ENCODE data around the gene SNCAIP. TPM values are rescaled to one million over a fixed set of nuclear protein-coding genes. Genes with fewer than 3 reads are reported as not detected.

SNCAIP gene
- total and polyA plus RNA-seq, 9 of the 15 experiments (the other 6 are each of a cell fraction or from before 2014, with no cell fraction given), result 0.04 TPM; not detected in 8

- 1% methylated on average over 6 of the region's 6 CpGs for WGBS (ENCODE audit: insufficient coverage, low coverage, missing lambda C conversion rate)
- H3K4me2 ChIP-seq (ENCODE audit: insufficient read depth, low read length), result no peak overlapping the region
- DNase-seq (ENCODE audit: extremely low read depth in 1 of 4, low spot score in 3 of 4) (no peak), ATAC-seq (no peak), FAIRE-seq (no peak)
- BruUV-seq (replicated peaks), result no TSS peak
- in situ Hi-C loops (cut with MboI) (no loop called here), intact Hi-C loops (cut with micrococcal nuclease) (loop anchor here (5.0 kb wide), 1 partner anchor 200 kb away; no protein-coding TSS in a partner anchor)
- no peaks in the 10 kb centered on the region for H3K9me3 ChIP-seq (replicated peaks; ENCODE audit: control insufficient read depth, insufficient read depth, low read depth, low read length)
- no peaks in the 10 kb centered on the region for H3K36me3 ChIP-seq (ENCODE audit: control insufficient read depth, insufficient read depth, low read length)
- no peak overlapping the region for H2AFZ ChIP-seq (ENCODE audit: low read depth, low read length)
- no peaks in the 10 kb centered on the region for H3K4me1 ChIP-seq (replicated peaks in 1 of 2; ENCODE audit: control insufficient read depth in 2 of 2, insufficient read depth in 2 of 2, low read length in 2 of 2)
- H3K9ac ChIP-seq (ENCODE audit: insufficient read depth in 1 of 2, low read depth in 2 of 2, low read length in 2 of 2), result no peak overlapping the region
- no peaks in the 10 kb centered on the region for H3K9me1 ChIP-seq (ENCODE audit: control insufficient read depth, insufficient read depth, low read length)
- ChIA-PET POLR2A (interaction anchor here (1.1 kb wide), 1 partner anchor 9 kb away, joined by 3 read pairs; no protein-coding TSS in a partner anchor), CTCF (ENCODE audit: low intra/inter-chr PET ratio) (no interaction called here)
- no peaks in the 10 kb centered on the region for H3K79me2 ChIP-seq (ENCODE audit: control insufficient read depth, insufficient read depth, low read length)
- H4K20me1 ChIP-seq (replicated peaks; ENCODE audit: control insufficient read depth, insufficient read depth, low read length), result no peaks in the 10 kb centered on the region
- H3K4me3 ChIP-seq, result no peak overlapping the region
- no peak overlapping the region for H3K27ac ChIP-seq (ENCODE audit: extremely low read depth, low read depth, low read length)
- no peaks in the 10 kb centered on the region for H3K27me3 ChIP-seq (ENCODE audit: control insufficient read depth in 2 of 2, insufficient read depth in 2 of 2, low read length in 2 of 2)
- TF ChIP-seq ZNF232 (CRISPR knock-in tag; IDR thresholded peaks at IDR 0.05), result no peak
- TF ChIP-seq, protein P1, sequence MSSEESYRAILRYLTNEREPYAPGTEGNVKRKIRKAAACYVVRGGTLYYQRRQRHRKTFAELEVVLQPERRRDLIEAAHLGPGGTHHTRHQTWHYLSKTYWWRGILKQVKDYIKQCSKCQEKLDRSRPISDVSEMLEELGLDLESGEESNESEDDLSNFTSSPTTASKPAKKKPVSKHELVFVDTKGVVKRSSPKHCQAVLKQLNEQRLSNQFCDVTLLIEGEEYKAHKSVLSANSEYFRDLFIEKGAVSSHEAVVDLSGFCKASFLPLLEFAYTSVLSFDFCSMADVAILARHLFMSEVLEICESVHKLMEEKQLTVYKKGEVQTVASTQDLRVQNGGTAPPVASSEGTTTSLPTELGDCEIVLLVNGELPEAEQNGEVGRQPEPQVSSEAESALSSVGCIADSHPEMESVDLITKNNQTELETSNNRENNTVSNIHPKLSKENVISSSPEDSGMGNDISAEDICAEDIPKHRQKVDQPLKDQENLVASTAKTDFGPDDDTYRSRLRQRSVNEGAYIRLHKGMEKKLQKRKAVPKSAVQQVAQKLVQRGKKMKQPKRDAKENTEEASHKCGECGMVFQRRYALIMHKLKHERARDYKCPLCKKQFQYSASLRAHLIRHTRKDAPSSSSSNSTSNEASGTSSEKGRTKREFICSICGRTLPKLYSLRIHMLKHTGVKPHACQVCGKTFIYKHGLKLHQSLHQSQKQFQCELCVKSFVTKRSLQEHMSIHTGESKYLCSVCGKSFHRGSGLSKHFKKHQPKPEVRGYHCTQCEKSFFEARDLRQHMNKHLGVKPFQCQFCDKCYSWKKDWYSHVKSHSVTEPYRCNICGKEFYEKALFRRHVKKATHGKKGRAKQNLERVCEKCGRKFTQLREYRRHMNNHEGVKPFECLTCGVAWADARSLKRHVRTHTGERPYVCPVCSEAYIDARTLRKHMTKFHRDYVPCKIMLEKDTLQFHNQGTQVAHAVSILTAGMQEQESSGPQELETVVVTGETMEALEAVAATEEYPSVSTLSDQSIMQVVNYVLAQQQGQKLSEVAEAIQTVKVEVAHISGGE (CRISPR knock-in tag; IDR thresholded peaks at IDR 0.05), result no peak
- no peak for TF ChIP-seq NR4A1 (CRISPR knock-in tag; IDR thresholded peaks at IDR 0.05)
- TF ChIP-seq NR4A1 (tag; IDR thresholded peaks at IDR 0.05), result no peak
- TF ChIP-seq ZNF23 (CRISPR knock-in tag; IDR thresholded peaks at IDR 0.05), result no peak
- TF ChIP-seq TEAD2 (tag; IDR thresholded peaks at IDR 0.05), result no peak
- TF ChIP-seq AFF4 (CRISPR knock-in tag; IDR thresholded peaks at IDR 0.05), result no peak
- TF ChIP-seq, protein P2, sequence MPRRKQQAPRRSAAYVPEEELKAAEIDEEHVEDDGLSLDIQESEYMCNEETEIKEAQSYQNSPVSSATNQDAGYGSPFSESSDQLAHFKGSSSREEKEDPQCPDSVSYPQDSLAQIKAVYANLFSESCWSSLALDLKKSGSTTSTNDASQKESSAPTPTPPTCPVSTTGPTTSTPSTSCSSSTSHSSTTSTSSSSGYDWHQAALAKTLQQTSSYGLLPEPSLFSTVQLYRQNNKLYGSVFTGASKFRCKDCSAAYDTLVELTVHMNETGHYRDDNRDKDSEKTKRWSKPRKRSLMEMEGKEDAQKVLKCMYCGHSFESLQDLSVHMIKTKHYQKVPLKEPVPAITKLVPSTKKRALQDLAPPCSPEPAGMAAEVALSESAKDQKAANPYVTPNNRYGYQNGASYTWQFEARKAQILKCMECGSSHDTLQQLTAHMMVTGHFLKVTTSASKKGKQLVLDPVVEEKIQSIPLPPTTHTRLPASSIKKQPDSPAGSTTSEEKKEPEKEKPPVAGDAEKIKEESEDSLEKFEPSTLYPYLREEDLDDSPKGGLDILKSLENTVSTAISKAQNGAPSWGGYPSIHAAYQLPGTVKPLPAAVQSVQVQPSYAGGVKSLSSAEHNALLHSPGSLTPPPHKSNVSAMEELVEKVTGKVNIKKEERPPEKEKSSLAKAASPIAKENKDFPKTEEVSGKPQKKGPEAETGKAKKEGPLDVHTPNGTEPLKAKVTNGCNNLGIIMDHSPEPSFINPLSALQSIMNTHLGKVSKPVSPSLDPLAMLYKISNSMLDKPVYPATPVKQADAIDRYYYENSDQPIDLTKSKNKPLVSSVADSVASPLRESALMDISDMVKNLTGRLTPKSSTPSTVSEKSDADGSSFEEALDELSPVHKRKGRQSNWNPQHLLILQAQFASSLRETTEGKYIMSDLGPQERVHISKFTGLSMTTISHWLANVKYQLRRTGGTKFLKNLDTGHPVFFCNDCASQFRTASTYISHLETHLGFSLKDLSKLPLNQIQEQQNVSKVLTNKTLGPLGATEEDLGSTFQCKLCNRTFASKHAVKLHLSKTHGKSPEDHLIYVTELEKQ (CRISPR knock-in tag; IDR thresholded peaks at IDR 0.05), result no peak
- TF ChIP-seq BMI1 (IDR thresholded peaks at IDR 0.05; ENCODE audit: low read length), result no peak
- no peak for TF ChIP-seq FOXM1 (IDR thresholded peaks at IDR 0.05; ENCODE audit: low read depth)
- no peak for TF ChIP-seq FOXM1 (CRISPR knock-in tag; IDR thresholded peaks at IDR 0.05; ENCODE audit: low read depth)
Observed at GRCh38 chr5:122297587-122298298, 14.3 kb upstream of the SNCAIP start.
